SH-SY5Y (cell line): ENCODE results near the gene PCGF3.

Experiments
- GATA2 ChIP-seq: IDR thresholded peaks from 2 replicates; pipeline ENCODE4 v1.6.1; 2011; ENCODE audit warnings: mild to moderate bottlenecking, low read depth, low read length
- GATA3 ChIP-seq: IDR thresholded peaks from 2 replicates; pipeline ENCODE4 v1.6.1; 2011; ENCODE audit warnings: low read depth, mild to moderate bottlenecking, low read length, moderate library complexity

GRCh38 chr4:766559-767283, 61.1 kb downstream of the PCGF3 start:
- TF ChIP-seq GATA2 (no peak), GATA3 (no peak)
